DND-41 (cell line): Measurements from ENCODE around the gene PDE12.

Experiments
- CTCF ChIP-seq: IDR thresholded peaks from 2 replicates; pipeline ENCODE4 v1.5.1; 2012; ENCODE audit warnings: borderline replicate concordance, low read length, moderate library complexity, mild to moderate bottlenecking; ENCODE audit not compliant: poor library complexity, severe bottlenecking; ENCODE audit errors: extremely low read depth
- EZH2 ChIP-seq: IDR thresholded peaks from 3 replicates; pipeline ENCODE4 v1.6.1; 2012; ENCODE audit warnings: borderline replicate concordance, low read depth, mild to moderate bottlenecking, moderate library complexity, low read length, inconsistent platforms; ENCODE audit not compliant: severe bottlenecking

DNA sequence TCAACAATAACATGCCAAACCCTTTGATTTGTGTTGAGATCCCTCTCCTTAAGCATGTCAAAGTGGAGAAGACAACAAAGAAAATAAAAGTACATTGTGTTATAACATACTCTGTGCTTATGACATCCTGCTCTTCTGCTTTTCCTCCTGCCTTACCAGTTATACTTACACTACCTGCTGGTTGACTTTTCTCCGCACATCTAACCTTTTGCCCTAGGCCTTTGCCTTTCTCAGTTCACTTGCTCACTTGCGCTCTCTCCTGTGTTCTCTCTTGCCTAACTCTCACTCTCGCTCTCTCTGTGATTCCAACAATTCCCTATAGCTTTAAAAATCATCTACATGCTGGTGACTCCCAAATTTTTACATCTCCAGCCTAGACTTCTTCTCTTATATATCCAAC lies 17.6 kb upstream of the PDE12 start:
- TF ChIP-seq CTCF (no peak), EZH2 (no peak)
